DMS79 treated with DMSO at 0.1 percent for 48 hours (cell line): ENCODE results near the gene ZNF135.
A peak's percentile ranks its signal among the peaks of the same experiment; 100 is the strongest.

Experiments used
- DNase-seq: peaks from one replicate; lab custom pipeline; 2025; lab: John Stamatoyannopoulos, UW

ZNF135 gene

GRCh38 chr19:58059003-58059670 is at the start of gene ZNF135:
Gene ZNF135, plus strand, starts transcription at chr19:58059282. Its CDS starts 721 bp downstream, at chr19:58060003.
- peak; percentile 89 for DNase-seq

GRCh38 chr19:58009301-58009665 is 49.8 kb upstream of the ZNF135 start:
- DNase-seq = no peak

DNA sequence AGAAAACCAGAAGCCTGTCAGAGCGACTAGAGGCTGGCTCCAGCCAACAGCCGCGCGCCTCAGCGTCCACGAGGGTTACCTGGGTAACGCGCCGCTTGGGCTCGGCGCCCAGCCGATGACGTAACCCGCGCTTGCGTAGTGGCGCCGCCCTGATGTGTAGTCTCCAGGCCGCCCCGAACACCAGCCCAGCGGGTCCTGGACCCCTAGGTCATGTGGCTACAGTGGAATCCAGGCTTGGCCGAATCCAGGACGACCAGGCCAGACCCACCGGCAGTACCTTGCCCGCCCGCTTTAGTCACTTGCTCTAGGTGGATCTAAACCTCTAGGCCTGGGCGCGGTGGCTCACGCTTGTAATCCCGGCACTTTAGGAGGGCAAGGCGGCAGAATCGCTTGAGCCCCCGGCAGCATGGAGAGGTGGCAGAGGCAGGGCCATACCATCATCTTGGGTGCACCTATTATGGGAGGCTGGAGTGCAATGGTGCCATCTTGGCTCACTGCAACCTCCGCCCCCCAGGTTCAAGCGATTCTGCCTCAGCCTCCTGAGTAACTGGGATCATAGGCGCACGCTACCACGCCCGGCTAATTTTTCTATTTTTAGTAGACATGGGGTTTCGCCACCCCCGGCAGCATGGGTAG is 49.3 kb upstream of the ZNF135 start:
- peak; percentile 87 for DNase-seq

DNA sequence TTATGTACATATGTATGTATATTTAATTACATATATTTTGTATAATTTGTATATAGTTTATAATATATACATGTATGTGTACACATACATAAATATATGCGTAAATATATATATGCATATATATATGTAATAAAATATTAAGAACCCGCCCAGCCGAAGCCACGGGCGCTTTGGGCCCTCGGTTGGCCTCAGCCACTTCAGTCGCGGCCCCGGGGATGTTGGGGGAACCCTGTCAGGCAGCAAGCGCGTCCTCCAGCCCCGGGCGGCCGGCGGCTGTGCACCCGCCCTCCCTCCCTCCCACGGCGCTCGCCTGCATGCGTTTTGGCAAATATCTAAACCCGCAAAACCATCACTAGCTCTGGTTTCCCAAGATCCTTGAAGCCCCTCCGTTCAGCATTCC is 48.6 kb upstream of the ZNF135 start:
- DNase-seq = no peak

DNA sequence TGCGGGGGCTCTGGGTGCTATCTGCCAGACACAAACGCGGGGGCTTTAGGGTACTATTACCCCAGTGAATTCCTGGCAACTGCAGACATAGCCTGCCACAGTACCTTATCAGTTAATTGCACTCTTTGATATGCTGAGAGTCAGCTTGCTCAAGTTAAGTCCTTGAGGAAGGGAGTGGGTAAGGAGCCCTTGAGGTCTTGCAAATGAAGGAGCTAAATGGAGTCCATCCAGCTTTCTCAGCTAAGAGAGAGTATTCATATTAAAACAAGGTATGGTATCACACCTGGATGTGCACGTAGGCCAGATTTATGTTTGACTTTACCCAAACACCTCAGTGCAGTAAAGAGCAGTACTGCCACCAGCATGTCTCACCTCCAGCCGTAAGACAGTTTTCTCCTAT is 44.9 kb upstream of the ZNF135 start:
- no peak for DNase-seq

- no peak for DNase-seq
Observed at GRCh38 chr19:58020129-58020528, 39.0 kb upstream of the ZNF135 start.

- DNase-seq = peak; percentile 32
Observed at GRCh38 chr19:58021541-58022282, 37.4 kb upstream of the ZNF135 start.

DNA sequence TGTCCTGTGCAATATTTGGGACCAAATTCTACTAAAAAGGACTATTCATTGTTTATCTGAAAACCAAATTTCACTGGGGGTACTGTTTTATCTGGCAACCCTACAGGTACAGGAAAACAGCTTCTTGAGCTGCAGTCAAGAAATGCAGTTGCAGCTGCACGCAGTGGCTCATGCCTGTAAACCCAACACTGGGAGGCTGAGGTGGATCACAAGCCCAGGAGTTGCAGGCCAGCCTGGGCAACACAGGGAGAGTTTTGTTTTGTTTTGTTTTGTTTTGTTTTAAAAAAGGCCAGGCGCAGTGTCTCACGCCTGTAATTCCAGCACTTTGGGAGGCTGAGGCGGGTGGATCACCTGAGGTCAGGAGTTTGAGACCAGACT is 36.8 kb upstream of the ZNF135 start:
- no peak for DNase-seq

- no peak for DNase-seq
Observed at GRCh38 chr19:58024661-58025060, 34.4 kb upstream of the ZNF135 start.

DNA sequence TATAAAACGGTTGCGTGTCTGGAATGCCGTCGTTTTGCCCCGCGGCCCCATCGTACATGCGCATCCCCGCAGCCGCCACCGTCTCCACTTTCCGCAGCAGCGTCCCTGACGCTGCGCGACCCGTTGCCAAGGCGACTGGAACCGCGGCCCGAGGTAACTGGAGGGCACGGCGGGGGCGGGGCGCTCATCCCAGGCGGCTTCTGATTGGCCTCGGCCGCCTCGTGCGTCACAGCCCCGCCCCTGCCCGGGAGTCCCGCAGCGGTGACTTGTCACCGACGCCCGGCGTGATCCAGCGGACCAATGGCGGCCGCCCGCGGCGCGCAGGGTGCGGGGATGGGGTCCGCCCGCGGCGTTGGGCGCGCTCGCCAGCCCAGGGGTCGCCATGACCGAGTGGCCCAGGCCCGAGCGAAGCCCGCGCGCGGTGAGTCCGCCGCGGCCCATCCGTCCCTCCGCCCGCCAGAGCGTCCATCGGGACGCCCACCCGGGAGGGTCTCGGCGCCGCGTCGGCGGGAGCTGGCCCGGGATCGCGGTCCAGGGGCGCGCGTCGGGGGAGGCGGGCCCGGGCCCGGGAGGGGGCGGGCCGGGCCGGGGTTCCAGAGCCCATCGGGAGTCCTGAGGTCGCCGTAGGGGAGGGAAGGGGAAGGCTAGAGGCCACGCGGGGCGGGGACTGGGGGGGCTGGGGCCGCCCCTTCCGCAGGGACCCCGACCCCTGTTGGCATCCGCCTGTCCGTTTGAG is 25.2 kb upstream of the ZNF135 start, which contains the start of gene ZSCAN1:
Gene ZSCAN1, plus strand, starts transcription at position 285 of the 736 bp plus-strand sequence. CDS start 3,812 bp downstream, outside the sequence.
- DNase-seq = peak; percentile 60

- no peak for DNase-seq
Observed at GRCh38 chr19:58034477-58034793, 24.6 kb upstream of the ZNF135 start.

DNA sequence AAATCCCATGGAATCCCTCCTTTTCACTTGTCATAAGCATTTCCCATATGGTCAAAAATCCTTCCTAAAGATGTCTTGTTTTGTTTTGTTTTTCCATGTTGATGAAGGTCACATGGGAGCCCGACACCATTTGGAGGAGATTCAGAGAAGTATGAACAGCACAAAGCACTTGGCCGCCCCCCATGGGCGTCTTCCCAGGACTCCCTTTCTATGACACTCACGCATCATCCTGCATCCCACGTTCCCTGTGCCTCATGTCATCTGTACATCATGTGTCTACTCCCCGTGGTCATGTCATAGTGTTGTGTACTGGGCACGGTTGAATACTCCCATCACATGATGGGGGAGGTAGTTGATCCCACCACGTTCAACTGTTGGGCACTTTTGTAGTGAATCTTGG is 23.2 kb upstream of the ZNF135 start:
- DNase-seq = no peak

DNA sequence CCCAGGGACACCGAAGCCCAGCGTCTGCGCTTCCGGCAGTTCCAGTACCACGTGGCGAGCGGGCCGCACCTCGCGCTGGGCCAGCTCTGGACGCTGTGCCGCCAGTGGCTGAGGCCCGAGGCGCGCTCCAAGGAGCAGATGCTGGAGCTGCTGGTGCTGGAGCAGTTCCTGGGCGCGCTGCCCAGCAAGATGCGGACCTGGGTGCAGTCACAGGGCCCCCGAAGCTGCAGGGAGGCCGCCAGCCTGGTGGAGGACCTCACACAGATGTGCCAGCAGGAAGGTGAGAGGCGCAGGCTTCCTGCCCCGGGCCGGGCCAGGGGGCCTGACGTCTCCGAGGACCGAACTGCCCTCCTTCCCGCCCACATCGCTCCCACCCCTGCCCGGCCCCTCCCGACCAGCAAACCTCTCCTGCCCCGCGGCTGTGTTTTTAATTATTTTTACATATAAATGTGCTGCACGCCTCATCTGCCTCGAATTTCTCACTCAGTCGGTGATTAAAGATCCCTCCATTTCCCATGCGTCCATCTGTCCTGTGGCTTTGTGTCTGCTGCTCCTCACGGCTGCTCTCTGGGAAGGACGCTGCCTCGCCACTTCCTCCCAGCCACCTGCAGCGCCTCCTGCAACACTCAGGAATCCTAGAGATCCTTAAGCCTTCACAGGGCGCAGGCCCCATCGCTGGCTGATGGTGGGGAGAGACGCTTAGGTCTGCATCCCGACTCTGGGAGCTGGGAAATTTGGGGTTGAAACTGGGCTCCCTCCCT is 21.0 kb upstream of the ZNF135 start:
- peak; percentile 33 for DNase-seq

- no peak for DNase-seq
Observed at GRCh38 chr19:58038688-58039204, 20.3 kb upstream of the ZNF135 start.

GRCh38 chr19:58040751-58041525 is 18.1 kb upstream of the ZNF135 start:
- DNase-seq = no peak

DNA sequence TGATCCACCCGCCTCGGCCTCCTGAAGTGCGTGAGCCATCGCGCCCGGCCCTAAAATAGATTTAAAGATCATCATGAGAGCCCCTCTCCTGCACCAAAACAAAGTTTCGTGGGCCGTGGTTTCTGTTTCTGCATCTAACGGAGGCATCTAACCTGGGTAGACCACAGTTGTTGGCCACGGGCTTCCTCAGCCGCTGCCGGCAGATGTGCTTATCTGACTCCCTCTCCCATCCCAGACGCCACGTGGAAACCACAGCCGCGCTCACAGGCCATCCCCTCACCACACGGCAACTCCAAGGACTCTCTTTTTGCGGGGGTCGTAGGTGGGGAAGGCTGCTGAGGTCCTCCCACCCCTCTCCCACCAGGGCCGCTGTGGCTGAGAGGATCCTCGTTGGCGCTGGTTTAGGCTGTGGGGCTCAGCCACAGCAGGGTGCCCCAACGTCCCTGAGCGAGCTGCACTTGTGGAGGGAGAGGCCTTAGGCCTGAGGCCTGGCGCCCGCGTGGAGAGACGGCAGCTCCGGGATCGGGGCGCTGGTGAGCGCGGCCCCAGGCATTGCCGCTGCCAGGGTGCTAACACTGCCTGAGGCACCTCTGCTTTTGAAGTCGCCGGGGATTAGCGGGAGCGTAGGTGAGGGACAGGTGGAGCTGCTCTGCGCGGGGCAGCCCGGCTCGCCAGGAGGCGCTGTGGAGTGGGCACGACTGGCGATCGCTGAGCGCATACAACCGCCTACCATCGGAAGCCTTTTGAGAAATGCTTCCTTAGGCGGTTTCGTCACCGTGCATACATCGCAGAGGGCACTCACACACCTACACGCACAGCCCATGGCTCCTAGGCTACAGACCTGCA is 16.4 kb upstream of the ZNF135 start:
- no peak for DNase-seq

GRCh38 chr19:58044391-58044790 is 14.7 kb upstream of the ZNF135 start:
- no peak for DNase-seq

DNA sequence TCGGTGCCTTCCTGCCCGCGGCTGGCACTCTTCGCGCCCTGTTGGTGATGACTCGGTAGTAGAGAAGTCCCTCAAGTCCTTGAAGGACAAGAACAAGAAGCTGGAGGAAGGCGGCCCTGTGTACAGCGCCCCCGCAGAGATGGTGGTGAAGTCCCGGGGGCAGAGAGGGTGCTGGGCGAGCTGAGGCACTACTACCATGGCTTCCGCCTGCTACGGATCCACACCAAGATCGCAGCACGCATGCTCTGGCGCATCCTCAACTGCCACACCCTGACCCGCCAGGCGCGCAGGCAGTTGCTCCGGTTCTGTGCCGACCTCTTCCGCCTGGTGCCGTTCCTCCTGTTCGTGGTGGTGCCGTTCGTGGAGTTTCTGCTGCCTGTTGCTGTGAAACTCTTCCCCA is 14.2 kb upstream of the ZNF135 start:
- DNase-seq = no peak

DNA sequence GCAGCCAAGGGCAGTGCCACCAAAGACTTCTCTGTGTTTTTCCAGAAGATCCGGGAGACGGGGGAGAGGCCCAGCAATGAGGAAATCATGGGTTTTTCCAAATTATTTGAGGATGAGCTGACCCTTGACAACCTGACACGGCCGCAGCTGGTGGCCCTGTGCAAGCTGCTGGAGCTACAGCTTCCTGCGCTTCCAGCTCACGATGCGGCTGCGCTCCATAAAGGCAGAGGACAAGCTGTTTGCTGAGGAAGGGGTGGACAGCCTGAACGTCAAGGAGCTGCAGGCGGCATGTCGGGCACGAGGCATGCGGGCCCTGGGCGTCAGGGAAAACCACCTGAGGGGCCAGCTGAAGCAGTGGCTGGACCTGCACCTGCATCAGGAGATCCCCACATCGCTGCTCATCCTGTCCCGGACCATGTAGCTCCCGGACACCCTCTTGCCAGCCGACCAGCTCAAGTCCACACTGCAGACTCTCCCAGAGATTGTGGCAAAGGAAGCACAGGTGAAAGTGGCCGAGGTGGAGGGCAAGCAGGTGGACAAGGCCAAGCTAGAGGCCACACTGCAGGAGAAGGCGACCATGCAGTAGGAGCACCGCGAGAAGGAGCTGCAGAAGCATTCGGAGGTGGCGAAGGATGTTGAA is 13.6 kb upstream of the ZNF135 start:
- DNase-seq = no peak
